DOHH2 (cell line): ENCODE data around the gene MARS1.
"Not testable (repeated sequence)": the region's sequence is repeated elsewhere in the genome, so short reads cannot be mapped to it uniquely, and the experiment has no call there.

Source experiments
- H3F3A ChIP-seq: fragments of 200-600 bp; sonication (generic), shearing (Covaris generic); 2 replicates; pipeline ENCODE4 v1.6.0; 2016; ENCODE audit warnings: antibody characterized with exemption, mild to moderate bottlenecking; ENCODE audit not compliant: control insufficient read depth, insufficient read depth
- H3K27ac ChIP-seq: fragments of 200-600 bp; sonication (generic); 2 replicates; pipeline ENCODE4 v1.5.1; 2014; ENCODE audit warnings: low read depth, mild to moderate bottlenecking, low read length, moderate library complexity
- H3K27me3 ChIP-seq: fragments of 200-600 bp; sonication (generic); 2 replicates; pipeline ENCODE4 v1.6.1; 2014; ENCODE audit warnings: mild to moderate bottlenecking, low read length, mixed read lengths; ENCODE audit not compliant: control insufficient read depth
- H3K36me3 ChIP-seq: fragments of 200-600 bp; sonication (generic); 2 replicates; pipeline ENCODE4 v1.6.1; 2014; ENCODE audit warnings: mild to moderate bottlenecking, low read length, moderate library complexity, mixed read lengths; ENCODE audit not compliant: control insufficient read depth
- H3K4me1 ChIP-seq: fragments of 200-600 bp; sonication (generic); 2 replicates; pipeline ENCODE4 v1.6.1; 2014; ENCODE audit warnings: mild to moderate bottlenecking, low read length, mixed read lengths; ENCODE audit not compliant: control insufficient read depth
- H3K4me2 ChIP-seq: fragments of 200-600 bp; sonication (generic); 2 replicates; pipeline ENCODE4 v1.6.0; 2014; ENCODE audit warnings: mild to moderate bottlenecking, low read length, moderate library complexity
- H3K4me3 ChIP-seq: fragments of 200-600 bp; sonication (generic); 2 replicates; pipeline ENCODE4 v1.5.1; 2014; ENCODE audit warnings: mild to moderate bottlenecking, low read length, mixed read lengths
- H3K79me2 ChIP-seq: fragments of 200-600 bp; sonication (generic); 2 replicates; pipeline ENCODE4 v1.6.1; 2014; ENCODE audit warnings: mild to moderate bottlenecking, low read length, mixed read lengths; ENCODE audit not compliant: control insufficient read depth
- H3K9me2 ChIP-seq: fragments of 200-600 bp; sonication (generic); replicated peaks from 2 replicates; pipeline ENCODE4 v1.6.1; 2014; ENCODE audit warnings: mild to moderate bottlenecking, low read length, mixed read lengths; ENCODE audit not compliant: control insufficient read depth
- H3K9me3 ChIP-seq: fragments of 200-600 bp; sonication (generic); 2 replicates; pipeline ENCODE4 v1.6.1; 2014; ENCODE audit warnings: antibody characterized with exemption, low read length, mixed read lengths; ENCODE audit not compliant: control insufficient read depth, insufficient read depth
- H4K20me1 ChIP-seq: fragments of 200-600 bp; sonication (generic); 2 replicates; pipeline ENCODE4 v1.6.0; 2014; ENCODE audit warnings: low read depth, mild to moderate bottlenecking, antibody characterized with exemption, low read length, moderate library complexity; ENCODE audit not compliant: control insufficient read depth, insufficient read depth
- EZH2phosphoT487 ChIP-seq: fragments of 200-600 bp; sonication (generic); IDR thresholded peaks from 2 replicates; pipeline ENCODE4 v1.6.1; 2017; ENCODE audit warnings: borderline replicate concordance, mild to moderate bottlenecking, antibody characterized with exemption, low read length, moderate library complexity, mixed read lengths
- TF ChIP-seq, protein P1 (sequence below): fragments of 200-600 bp; sonication (generic); IDR thresholded peaks from one replicate; pipeline ENCODE4 v1.5.1; 2014; ENCODE audit warnings: antibody characterized with exemption, mild to moderate bottlenecking, low read depth, low read length; ENCODE audit not compliant: poor library complexity, severe bottlenecking

Gene MARS1

DNA sequence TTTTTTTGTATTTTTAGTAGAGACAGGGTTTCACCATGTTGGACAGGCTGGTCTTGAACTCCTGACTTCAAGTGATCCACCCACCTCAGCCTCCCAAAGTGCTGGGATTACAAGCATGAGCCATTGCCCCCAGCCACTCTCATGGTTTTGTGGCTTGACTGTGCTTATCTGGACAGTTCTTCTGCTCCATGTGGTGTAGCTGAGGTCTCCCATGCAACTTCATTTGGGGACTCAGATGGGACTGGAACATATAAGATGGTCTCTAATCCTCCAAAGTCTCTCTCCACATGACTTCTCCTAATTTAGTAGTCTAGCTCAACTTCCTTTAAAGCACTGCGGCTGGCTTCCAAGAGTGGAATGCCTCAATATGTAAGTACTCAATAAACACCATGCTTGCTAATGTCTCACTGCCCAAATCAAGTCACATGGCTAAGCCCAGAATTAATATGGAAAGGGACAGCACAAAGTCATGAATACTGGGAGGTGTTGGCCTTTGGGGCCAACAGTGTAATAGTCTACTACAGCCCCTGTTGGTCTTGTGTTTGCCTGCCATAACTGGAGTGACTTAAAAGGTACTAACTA, 45.9 kb upstream of the MARS1 start:
- H3K4me2 ChIP-seq = no peak overlapping the region
- no peaks in the 10 kb centered on the region for H3K9me3 ChIP-seq
- no peak for TF ChIP-seq EZH2phosphoT487
- TF ChIP-seq, protein P1, sequence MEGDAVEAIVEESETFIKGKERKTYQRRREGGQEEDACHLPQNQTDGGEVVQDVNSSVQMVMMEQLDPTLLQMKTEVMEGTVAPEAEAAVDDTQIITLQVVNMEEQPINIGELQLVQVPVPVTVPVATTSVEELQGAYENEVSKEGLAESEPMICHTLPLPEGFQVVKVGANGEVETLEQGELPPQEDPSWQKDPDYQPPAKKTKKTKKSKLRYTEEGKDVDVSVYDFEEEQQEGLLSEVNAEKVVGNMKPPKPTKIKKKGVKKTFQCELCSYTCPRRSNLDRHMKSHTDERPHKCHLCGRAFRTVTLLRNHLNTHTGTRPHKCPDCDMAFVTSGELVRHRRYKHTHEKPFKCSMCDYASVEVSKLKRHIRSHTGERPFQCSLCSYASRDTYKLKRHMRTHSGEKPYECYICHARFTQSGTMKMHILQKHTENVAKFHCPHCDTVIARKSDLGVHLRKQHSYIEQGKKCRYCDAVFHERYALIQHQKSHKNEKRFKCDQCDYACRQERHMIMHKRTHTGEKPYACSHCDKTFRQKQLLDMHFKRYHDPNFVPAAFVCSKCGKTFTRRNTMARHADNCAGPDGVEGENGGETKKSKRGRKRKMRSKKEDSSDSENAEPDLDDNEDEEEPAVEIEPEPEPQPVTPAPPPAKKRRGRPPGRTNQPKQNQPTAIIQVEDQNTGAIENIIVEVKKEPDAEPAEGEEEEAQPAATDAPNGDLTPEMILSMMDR = no peak
- peaks cover 9% of the 10 kb centered on the region; the same call in 1 of the 2 replicates for H3K27me3 ChIP-seq
- no peaks in the 10 kb centered on the region for H3K9me2 ChIP-seq
- H3K4me1 ChIP-seq = no peaks in the 10 kb centered on the region
- H4K20me1 ChIP-seq = no peaks in the 10 kb centered on the region
- no peaks in the 10 kb centered on the region for H3K36me3 ChIP-seq
- no peak overlapping the region for H3K27ac ChIP-seq
- no peak overlapping the region for H3K4me3 ChIP-seq
- H3F3A ChIP-seq = peaks cover 5% of the 10 kb centered on the region; the same call in 1 of the 2 replicates
- no peaks in the 10 kb centered on the region for H3K79me2 ChIP-seq

DNA sequence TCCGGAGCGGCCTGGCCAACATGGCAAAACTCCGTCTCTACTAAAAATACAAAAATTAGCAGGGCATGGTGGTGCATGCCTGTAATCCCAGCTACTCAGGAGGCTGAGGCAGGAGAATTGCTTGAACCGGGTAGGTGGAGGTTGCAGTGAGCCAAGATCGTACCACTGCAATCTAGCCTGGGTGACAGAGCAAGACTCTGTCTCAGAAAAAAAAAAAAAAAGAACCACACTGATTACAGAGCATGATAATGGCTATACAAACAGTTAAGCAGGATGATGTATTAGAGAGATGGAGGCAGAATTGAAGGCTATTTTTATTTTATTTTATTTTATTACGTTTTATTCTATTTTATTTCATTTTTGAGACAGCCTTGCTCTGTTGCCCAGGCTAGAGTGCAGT, 43.5 kb upstream of the MARS1 start:
- not testable (repeated sequence) for H3K4me2 ChIP-seq, H3K27ac ChIP-seq, H3K79me2 ChIP-seq, H3K4me3 ChIP-seq, H3F3A ChIP-seq, H3K9me2 ChIP-seq, H3K36me3 ChIP-seq, H3K27me3 ChIP-seq, H3K9me3 ChIP-seq, H3K4me1 ChIP-seq, H4K20me1 ChIP-seq

DNA sequence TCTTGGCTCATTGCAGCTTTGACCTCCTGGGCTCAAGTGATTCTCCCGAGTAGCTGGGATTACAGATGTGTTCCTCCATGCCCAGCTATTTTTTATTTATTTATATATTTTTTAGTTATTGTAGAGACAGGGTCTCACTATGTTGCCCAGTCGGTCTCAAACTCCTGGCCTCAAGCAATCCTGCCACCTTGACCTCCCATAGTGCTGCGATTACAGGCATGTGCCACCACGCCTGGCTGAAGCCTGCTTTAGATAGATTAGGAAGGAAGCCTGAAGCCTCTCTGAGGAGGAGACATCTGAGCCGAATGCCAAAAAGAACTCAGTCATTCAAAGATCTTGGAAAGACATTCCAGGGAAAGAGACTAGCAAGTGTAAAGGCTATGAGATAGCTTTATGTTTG, 43.1 kb upstream of the MARS1 start:
- H3K9me3 ChIP-seq = no peaks in the 10 kb centered on the region
- H3F3A ChIP-seq = peaks cover 5% of the 10 kb centered on the region; the same call in 1 of the 2 replicates
- no peak overlapping the region for H3K27ac ChIP-seq
- no peak overlapping the region for H3K4me2 ChIP-seq
- no peaks in the 10 kb centered on the region for H3K79me2 ChIP-seq
- no peaks in the 10 kb centered on the region for H4K20me1 ChIP-seq
- no peak overlapping the region for H3K4me3 ChIP-seq
- H3K27me3 ChIP-seq = peaks cover 1% of the 10 kb centered on the region; the same call in 1 of the 2 replicates
- no peaks in the 10 kb centered on the region for H3K9me2 ChIP-seq
- H3K36me3 ChIP-seq = no peaks in the 10 kb centered on the region
- no peak for TF ChIP-seq EZH2phosphoT487
- TF ChIP-seq, protein P1 = no peak
- H3K4me1 ChIP-seq = no peaks in the 10 kb centered on the region

DNA sequence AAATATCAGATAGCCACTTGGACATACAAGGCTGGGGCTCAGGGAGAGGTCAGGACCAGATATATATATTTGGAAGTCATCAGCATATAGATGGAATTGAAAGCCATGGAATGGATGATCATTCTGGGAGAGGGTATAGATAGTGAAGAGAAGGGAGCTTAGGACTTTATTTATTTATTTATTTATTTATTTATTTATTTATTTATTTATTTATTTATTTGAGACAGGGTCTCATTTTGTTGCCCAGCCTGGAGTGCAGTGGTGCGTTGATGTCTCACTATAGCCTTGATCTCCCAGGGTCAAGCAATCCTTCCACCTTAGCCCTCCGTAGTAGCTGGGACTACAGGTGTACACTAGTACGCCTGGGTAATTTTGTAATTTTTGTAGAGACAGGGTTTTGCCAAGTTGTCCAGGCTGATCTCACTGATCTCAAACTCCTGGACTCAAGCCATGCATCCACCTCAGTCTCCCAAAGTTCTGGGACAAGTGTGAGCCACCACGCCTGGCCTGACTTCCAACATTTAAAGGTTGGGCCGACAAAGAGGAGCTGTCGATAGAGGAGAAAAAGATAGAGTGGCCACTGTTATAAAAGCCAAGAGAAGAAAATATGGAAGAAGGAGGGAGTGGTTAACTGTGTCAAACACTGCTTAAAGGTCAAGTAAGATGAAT, 41.4 kb upstream of the MARS1 start:
- Histone ChIP-seq H4K20me1 (no peaks in the 10 kb centered on the region), H3K9me3 (no peaks in the 10 kb centered on the region), H3K27ac (no peak overlapping the region), H3K36me3 (no peaks in the 10 kb centered on the region), H3K4me1 (no peaks in the 10 kb centered on the region), H3K4me3 (no peak overlapping the region), H3K79me2 (no peaks in the 10 kb centered on the region), H3F3A (peaks cover 5% of the 10 kb centered on the region; the same call in 1 of the 2 replicates), H3K4me2 (no peak overlapping the region), H3K9me2 (no peaks in the 10 kb centered on the region), H3K27me3 (no peaks in the 10 kb centered on the region)
- TF ChIP-seq, protein P1 = no peak
- TF ChIP-seq EZH2phosphoT487 = no peak
